ENCODE measurements around the gene ECHS1. TPM values are rescaled to one million over a fixed set of nuclear protein-coding genes. Genes with fewer than 3 reads are reported as not detected.

The ECHS1 gene
- total and polyA plus RNA-seq, 2 experiments from 2014 or later: 92.1 to 127 TPM

DNA sequence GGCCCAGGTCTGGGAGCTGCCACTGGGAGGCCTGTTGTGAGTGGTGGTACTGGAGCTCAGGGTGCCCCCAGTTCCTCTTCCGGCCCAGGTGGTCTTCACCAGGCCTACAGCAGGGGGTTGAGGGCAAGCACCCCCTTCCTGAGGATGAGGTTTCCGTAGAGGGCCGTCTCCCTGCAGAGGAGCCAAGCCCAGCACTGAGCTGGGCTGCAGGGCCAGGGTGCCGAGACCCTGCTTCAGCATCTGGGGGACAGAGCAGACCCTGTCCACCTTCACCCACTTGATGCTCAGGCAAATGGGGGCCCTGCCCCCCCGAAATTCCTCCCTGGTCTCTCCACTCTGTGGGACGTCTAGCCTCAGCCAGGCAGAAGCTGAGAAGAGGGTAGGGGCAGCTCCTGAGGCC, 17.9 kb downstream of the ECHS1 start:
- peaks cover 6% of the 10 kb centered on the region; the same call in 1 of the 2 replicates for H3K27me3 ChIP-seq (ENCODE audit: insufficient read depth)
- peaks cover 18% of the 10 kb centered on the region for H3K27me3 Mint-ChIP-seq (ENCODE audit: insufficient read depth, low read depth, poor library complexity)
- H3F3A ChIP-seq (replicated peaks; ENCODE audit: low read depth): 0 out of 2 replicates have a peak, but pooled peaks cover 3% of the 10 kb centered on the region
- TF ChIP-seq EZH2 (IDR thresholded peaks at IDR 0.05; ENCODE audit: low read depth, unreplicated experiment): no peak
- no peak for TF ChIP-seq ZNF114 (CRISPR knock-in tag; IDR thresholded peaks at IDR 0.05)
- TF ChIP-seq JUNB (IDR thresholded peaks at IDR 0.05; ENCODE audit: unreplicated experiment): no peak
- TF ChIP-seq NANOG (IDR thresholded peaks at IDR 0.05; ENCODE audit: borderline replicate concordance): no peak
- TF ChIP-seq EZH2phosphoT487 (IDR thresholded peaks at IDR 0.05; ENCODE audit: unreplicated experiment): no peak
- TF ChIP-seq, protein P1, sequence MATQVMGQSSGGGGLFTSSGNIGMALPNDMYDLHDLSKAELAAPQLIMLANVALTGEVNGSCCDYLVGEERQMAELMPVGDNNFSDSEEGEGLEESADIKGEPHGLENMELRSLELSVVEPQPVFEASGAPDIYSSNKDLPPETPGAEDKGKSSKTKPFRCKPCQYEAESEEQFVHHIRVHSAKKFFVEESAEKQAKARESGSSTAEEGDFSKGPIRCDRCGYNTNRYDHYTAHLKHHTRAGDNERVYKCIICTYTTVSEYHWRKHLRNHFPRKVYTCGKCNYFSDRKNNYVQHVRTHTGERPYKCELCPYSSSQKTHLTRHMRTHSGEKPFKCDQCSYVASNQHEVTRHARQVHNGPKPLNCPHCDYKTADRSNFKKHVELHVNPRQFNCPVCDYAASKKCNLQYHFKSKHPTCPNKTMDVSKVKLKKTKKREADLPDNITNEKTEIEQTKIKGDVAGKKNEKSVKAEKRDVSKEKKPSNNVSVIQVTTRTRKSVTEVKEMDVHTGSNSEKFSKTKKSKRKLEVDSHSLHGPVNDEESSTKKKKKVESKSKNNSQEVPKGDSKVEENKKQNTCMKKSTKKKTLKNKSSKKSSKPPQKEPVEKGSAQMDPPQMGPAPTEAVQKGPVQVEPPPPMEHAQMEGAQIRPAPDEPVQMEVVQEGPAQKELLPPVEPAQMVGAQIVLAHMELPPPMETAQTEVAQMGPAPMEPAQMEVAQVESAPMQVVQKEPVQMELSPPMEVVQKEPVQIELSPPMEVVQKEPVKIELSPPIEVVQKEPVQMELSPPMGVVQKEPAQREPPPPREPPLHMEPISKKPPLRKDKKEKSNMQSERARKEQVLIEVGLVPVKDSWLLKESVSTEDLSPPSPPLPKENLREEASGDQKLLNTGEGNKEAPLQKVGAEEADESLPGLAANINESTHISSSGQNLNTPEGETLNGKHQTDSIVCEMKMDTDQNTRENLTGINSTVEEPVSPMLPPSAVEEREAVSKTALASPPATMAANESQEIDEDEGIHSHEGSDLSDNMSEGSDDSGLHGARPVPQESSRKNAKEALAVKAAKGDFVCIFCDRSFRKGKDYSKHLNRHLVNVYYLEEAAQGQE (IDR thresholded peaks at IDR 0.05; ENCODE audit: unreplicated experiment): no peak
- TF ChIP-seq POLR2AphosphoS5 (IDR thresholded peaks at IDR 0.05; ENCODE audit: low read depth): no peak
- TF ChIP-seq, protein P2, sequence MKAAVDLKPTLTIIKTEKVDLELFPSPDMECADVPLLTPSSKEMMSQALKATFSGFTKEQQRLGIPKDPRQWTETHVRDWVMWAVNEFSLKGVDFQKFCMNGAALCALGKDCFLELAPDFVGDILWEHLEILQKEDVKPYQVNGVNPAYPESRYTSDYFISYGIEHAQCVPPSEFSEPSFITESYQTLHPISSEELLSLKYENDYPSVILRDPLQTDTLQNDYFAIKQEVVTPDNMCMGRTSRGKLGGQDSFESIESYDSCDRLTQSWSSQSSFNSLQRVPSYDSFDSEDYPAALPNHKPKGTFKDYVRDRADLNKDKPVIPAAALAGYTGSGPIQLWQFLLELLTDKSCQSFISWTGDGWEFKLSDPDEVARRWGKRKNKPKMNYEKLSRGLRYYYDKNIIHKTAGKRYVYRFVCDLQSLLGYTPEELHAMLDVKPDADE (IDR thresholded peaks at IDR 0.05): no peak
- no peak for TF ChIP-seq STAT1 (IDR thresholded peaks at IDR 0.05; ENCODE audit: unreplicated experiment)
- no peak for TF ChIP-seq ZNF331 (CRISPR knock-in tag; IDR thresholded peaks at IDR 0.05; ENCODE audit: low read depth)
- no peak for TF ChIP-seq CREB1 (CRISPR knock-in tag; IDR thresholded peaks at IDR 0.05; ENCODE audit: low read depth)
- TF ChIP-seq, protein P3, sequence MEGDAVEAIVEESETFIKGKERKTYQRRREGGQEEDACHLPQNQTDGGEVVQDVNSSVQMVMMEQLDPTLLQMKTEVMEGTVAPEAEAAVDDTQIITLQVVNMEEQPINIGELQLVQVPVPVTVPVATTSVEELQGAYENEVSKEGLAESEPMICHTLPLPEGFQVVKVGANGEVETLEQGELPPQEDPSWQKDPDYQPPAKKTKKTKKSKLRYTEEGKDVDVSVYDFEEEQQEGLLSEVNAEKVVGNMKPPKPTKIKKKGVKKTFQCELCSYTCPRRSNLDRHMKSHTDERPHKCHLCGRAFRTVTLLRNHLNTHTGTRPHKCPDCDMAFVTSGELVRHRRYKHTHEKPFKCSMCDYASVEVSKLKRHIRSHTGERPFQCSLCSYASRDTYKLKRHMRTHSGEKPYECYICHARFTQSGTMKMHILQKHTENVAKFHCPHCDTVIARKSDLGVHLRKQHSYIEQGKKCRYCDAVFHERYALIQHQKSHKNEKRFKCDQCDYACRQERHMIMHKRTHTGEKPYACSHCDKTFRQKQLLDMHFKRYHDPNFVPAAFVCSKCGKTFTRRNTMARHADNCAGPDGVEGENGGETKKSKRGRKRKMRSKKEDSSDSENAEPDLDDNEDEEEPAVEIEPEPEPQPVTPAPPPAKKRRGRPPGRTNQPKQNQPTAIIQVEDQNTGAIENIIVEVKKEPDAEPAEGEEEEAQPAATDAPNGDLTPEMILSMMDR (conservative IDR thresholded peaks at IDR 0.05; ENCODE audit: low read depth in 2 of 2): no peak
- TF ChIP-seq, protein P4, sequence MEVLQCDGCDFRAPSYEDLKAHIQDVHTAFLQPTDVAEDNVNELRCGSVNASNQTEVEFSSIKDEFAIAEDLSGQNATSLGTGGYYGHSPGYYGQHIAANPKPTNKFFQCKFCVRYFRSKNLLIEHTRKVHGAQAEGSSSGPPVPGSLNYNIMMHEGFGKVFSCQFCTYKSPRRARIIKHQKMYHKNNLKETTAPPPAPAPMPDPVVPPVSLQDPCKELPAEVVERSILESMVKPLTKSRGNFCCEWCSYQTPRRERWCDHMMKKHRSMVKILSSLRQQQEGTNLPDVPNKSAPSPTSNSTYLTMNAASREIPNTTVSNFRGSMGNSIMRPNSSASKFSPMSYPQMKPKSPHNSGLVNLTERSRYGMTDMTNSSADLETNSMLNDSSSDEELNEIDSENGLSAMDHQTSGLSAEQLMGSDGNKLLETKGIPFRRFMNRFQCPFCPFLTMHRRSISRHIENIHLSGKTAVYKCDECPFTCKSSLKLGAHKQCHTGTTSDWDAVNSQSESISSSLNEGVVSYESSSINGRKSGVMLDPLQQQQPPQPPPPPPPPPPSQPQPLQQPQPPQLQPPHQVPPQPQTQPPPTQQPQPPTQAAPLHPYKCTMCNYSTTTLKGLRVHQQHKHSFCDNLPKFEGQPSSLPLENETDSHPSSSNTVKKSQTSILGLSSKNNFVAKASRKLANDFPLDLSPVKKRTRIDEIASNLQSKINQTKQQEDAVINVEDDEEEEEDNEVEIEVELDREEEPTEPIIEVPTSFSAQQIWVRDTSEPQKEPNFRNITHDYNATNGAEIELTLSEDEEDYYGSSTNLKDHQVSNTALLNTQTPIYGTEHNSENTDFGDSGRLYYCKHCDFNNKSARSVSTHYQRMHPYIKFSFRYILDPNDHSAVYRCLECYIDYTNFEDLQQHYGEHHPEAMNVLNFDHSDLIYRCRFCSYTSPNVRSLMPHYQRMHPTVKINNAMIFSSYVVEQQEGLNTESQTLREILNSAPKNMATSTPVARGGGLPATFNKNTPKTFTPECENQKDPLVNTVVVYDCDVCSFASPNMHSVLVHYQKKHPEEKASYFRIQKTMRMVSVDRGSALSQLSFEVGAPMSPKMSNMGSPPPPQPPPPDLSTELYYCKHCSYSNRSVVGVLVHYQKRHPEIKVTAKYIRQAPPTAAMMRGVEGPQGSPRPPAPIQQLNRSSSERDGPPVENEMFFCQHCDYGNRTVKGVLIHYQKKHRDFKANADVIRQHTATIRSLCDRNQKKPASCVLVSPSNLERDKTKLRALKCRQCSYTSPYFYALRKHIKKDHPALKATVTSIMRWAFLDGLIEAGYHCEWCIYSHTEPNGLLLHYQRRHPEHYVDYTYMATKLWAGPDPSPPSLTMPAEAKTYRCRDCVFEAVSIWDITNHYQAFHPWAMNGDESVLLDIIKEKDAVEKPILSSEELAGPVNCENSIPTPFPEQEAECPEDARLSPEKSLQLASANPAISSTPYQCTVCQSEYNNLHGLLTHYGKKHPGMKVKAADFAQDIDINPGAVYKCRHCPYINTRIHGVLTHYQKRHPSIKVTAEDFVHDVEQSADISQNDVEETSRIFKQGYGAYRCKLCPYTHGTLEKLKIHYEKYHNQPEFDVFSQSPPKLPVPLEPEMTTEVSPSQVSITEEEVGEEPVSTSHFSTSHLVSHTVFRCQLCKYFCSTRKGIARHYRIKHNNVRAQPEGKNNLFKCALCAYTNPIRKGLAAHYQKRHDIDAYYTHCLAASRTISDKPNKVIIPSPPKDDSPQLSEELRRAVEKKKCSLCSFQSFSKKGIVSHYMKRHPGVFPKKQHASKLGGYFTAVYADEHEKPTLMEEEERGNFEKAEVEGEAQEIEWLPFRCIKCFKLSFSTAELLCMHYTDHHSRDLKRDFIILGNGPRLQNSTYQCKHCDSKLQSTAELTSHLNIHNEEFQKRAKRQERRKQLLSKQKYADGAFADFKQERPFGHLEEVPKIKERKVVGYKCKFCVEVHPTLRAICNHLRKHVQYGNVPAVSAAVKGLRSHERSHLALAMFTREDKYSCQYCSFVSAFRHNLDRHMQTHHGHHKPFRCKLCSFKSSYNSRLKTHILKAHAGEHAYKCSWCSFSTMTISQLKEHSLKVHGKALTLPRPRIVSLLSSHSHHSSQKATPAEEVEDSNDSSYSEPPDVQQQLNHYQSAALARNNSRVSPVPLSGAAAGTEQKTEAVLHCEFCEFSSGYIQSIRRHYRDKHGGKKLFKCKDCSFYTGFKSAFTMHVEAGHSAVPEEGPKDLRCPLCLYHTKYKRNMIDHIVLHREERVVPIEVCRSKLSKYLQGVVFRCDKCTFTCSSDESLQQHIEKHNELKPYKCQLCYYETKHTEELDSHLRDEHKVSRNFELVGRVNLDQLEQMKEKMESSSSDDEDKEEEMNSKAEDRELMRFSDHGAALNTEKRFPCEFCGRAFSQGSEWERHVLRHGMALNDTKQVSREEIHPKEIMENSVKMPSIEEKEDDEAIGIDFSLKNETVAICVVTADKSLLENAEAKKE (CRISPR knock-in tag; IDR thresholded peaks at IDR 0.05): no peak
- H3K9me2 ChIP-seq (ENCODE audit: insufficient read depth): no peaks in the 10 kb centered on the region
- H4K20me1 ChIP-seq (replicated peaks; ENCODE audit: insufficient read depth): no peaks in the 10 kb centered on the region; the same call in 1 of the 2 replicates
- H3K36me3 Mint-ChIP-seq (ENCODE audit: low read depth): no peaks in the 10 kb centered on the region
- no peak overlapping the region for H3K4me3 Mint-ChIP-seq
- H3K9me3 Mint-ChIP-seq: no peaks in the 10 kb centered on the region
- no peaks in the 10 kb centered on the region for H3K4me1 ChIP-seq (ENCODE audit: insufficient read depth)
- 0 out of 2 replicates have a peak, but pooled peaks cover 4% of the 10 kb centered on the region for H3K79me2 ChIP-seq (replicated peaks; ENCODE audit: insufficient read depth)
- H3K4me3 ChIP-seq: no peak overlapping the region
- no peak overlapping the region for H2AFZ ChIP-seq
- DNase-seq (ENCODE audit: low spot score): no peak
- no peak overlapping the region for H3K4me2 ChIP-seq
- no peaks in the 10 kb centered on the region; the same call in 2 of the 3 replicates for H3K4me1 Mint-ChIP-seq
- no peak overlapping the region for H3K27ac Mint-ChIP-seq
- ATAC-seq: no peak
- no peaks in the 10 kb centered on the region for H3K36me3 ChIP-seq (ENCODE audit: insufficient read depth)
- H3K27ac ChIP-seq (ENCODE audit: low read depth): no peak overlapping the region

All from GM23338 (cell line).